ENCODE data around the gene CTDSP1. TPM values are rescaled to one million over a fixed set of nuclear protein-coding genes. Genes with fewer than 3 reads are reported as not detected.

CTDSP1 gene
- total RNA-seq, 1 donor from 2014 or later = 41.8 TPM

DNA sequence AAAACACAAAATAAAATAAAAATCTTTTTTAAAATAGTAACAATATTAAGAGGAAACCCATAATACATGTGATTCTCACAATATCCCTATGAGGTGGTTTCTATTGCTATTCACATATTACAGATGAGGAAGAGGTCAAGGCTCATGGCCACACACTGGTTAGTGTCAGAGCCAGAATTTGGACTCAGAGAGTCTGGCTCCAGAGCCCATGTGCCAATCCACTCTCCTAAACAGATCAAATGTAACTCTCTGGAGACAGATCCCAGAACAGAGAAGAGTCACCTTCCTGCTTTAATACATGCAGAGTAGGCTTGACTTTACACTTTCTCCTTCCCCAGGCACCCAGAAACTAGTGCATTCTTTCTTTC is 27.7 kb upstream of the CTDSP1 start:
- H3K27me3 ChIP-seq (ENCODE audit: insufficient read depth, low read length) = peaks cover 3% of the 10 kb centered on the region
- no peak for FAIRE-seq
- Mint-ChIP-seq H3K27me3 (ENCODE audit: low read depth, unreplicated experiment) (peaks cover 10% of the 10 kb centered on the region), H3K4me1 (ENCODE audit: low read depth, unreplicated experiment) (no peaks in the 10 kb centered on the region), H3K9me3 (ENCODE audit: unreplicated experiment) (no peaks in the 10 kb centered on the region), H3K4me3 (ENCODE audit: unreplicated experiment) (no peak overlapping the region), H3K36me3 (ENCODE audit: low read depth, unreplicated experiment) (no peaks in the 10 kb centered on the region), H3K27ac (ENCODE audit: unreplicated experiment) (no peak overlapping the region)
- no peak overlapping the region for H3K27ac ChIP-seq (ENCODE audit: low read depth, low read length)
- no peak overlapping the region for H3K4me2 ChIP-seq (ENCODE audit: low read length)
- H4K20me1 ChIP-seq (ENCODE audit: insufficient read depth, low read length) = no peaks in the 10 kb centered on the region
- H3K4me3 ChIP-seq (ENCODE audit: insufficient read depth, low read depth, low read length) = no peak overlapping the region
- no peaks in the 10 kb centered on the region for H3K36me3 ChIP-seq (ENCODE audit: insufficient read depth, low read length)
- no peak overlapping the region for H2AFZ ChIP-seq (ENCODE audit: low read depth, low read length)
- no peak for DNase-seq (ENCODE audit: low read depth)
- no peaks in the 10 kb centered on the region for H3K4me1 ChIP-seq (ENCODE audit: insufficient read depth, low read length)
- no peak overlapping the region for H3K9ac ChIP-seq (ENCODE audit: low read length)
- TF ChIP-seq, protein P1, sequence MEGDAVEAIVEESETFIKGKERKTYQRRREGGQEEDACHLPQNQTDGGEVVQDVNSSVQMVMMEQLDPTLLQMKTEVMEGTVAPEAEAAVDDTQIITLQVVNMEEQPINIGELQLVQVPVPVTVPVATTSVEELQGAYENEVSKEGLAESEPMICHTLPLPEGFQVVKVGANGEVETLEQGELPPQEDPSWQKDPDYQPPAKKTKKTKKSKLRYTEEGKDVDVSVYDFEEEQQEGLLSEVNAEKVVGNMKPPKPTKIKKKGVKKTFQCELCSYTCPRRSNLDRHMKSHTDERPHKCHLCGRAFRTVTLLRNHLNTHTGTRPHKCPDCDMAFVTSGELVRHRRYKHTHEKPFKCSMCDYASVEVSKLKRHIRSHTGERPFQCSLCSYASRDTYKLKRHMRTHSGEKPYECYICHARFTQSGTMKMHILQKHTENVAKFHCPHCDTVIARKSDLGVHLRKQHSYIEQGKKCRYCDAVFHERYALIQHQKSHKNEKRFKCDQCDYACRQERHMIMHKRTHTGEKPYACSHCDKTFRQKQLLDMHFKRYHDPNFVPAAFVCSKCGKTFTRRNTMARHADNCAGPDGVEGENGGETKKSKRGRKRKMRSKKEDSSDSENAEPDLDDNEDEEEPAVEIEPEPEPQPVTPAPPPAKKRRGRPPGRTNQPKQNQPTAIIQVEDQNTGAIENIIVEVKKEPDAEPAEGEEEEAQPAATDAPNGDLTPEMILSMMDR (IDR thresholded peaks at IDR 0.05; ENCODE audit: insufficient read depth, low read depth, low read length) = no peak
- TF ChIP-seq EZH2 (IDR thresholded peaks at IDR 0.05; ENCODE audit: insufficient read depth, low read length) = no peak
- H3K9me3 ChIP-seq (ENCODE audit: insufficient read depth, low read depth, low read length) = peaks cover under 1% of the 10 kb centered on the region
- no peaks in the 10 kb centered on the region for H3K79me2 ChIP-seq (ENCODE audit: insufficient read depth, low read length)

DNA sequence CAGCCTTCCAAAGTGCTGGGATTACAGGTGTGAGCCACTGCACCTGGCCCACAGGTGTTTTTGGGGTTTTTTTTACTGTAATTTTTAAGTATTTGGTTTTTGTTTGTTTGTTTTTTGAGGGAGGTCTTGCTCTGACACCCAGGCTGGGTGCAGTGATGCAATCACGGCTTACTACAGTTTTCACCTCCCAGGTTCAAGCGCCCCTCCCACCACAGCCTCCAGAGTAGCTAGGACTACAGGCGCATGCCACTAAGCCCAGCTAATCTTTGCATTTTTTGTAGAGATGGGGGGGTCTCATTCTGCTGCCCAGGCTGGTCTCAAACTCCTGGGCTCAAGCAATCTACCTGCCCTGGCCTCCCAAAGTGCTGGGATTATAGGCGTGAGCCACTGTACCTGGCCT is 24.9 kb upstream of the CTDSP1 start:
- Mint-ChIP-seq H3K27me3 (ENCODE audit: low read depth, unreplicated experiment) (peaks cover 11% of the 10 kb centered on the region), H3K9me3 (ENCODE audit: unreplicated experiment) (no peaks in the 10 kb centered on the region), H3K4me1 (ENCODE audit: low read depth, unreplicated experiment) (no peaks in the 10 kb centered on the region), H3K27ac (ENCODE audit: unreplicated experiment) (no peak overlapping the region), H3K4me3 (ENCODE audit: unreplicated experiment) (no peak overlapping the region), H3K36me3 (ENCODE audit: low read depth, unreplicated experiment) (no peaks in the 10 kb centered on the region)
- no peak overlapping the region for H3K4me2 ChIP-seq (ENCODE audit: low read length)
- no peak overlapping the region for H3K27ac ChIP-seq (ENCODE audit: low read depth, low read length)
- TF ChIP-seq EZH2 (IDR thresholded peaks at IDR 0.05; ENCODE audit: insufficient read depth, low read length) = no peak
- TF ChIP-seq, protein P1 (IDR thresholded peaks at IDR 0.05; ENCODE audit: insufficient read depth, low read depth, low read length) = no peak
- no peak for DNase-seq (ENCODE audit: low read depth)
- H4K20me1 ChIP-seq (ENCODE audit: insufficient read depth, low read length) = no peaks in the 10 kb centered on the region
- no peaks in the 10 kb centered on the region for H3K9me3 ChIP-seq (ENCODE audit: insufficient read depth, low read depth, low read length)
- H3K27me3 ChIP-seq (ENCODE audit: insufficient read depth, low read length) = peaks cover 12% of the 10 kb centered on the region
- H3K36me3 ChIP-seq (ENCODE audit: insufficient read depth, low read length) = no peaks in the 10 kb centered on the region
- H3K4me1 ChIP-seq (ENCODE audit: insufficient read depth, low read length) = no peaks in the 10 kb centered on the region
- no peak for FAIRE-seq
- H2AFZ ChIP-seq (ENCODE audit: low read depth, low read length) = no peak overlapping the region
- H3K9ac ChIP-seq (ENCODE audit: low read length) = no peak overlapping the region
- no peak overlapping the region for H3K4me3 ChIP-seq (ENCODE audit: insufficient read depth, low read depth, low read length)
- no peaks in the 10 kb centered on the region for H3K79me2 ChIP-seq (ENCODE audit: insufficient read depth, low read length)

DNA sequence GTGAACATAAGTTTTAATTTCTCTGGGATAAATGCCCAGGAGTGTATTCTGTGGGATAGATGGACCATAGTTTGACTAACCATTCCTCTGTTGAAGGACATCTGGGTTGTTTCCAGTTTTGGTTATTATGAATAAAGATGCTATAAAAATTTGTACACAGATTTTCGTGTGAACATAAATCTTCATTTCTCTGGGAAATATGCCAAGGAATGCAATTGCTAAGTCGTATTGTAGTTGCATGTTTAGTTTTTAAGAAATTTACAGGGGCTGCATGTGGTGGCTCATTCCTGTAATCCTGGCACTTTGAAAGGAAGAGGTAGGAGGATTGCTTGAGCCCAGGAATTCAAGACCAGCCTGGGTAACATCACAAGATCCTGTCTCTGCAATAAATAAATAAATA is 24.5 kb upstream of the CTDSP1 start:
- Histone ChIP-seq H3K9me3 (ENCODE audit: insufficient read depth, low read depth, low read length) (no peaks in the 10 kb centered on the region), H3K27ac (ENCODE audit: low read depth, low read length) (no peak overlapping the region), H3K4me2 (ENCODE audit: low read length) (no peak overlapping the region), H3K9ac (ENCODE audit: low read length) (no peak overlapping the region), H3K79me2 (ENCODE audit: insufficient read depth, low read length) (no peaks in the 10 kb centered on the region), H3K27me3 (ENCODE audit: insufficient read depth, low read length) (peaks cover 10% of the 10 kb centered on the region), H4K20me1 (ENCODE audit: insufficient read depth, low read length) (no peaks in the 10 kb centered on the region), H3K36me3 (ENCODE audit: insufficient read depth, low read length) (no peaks in the 10 kb centered on the region), H3K4me3 (ENCODE audit: insufficient read depth, low read depth, low read length) (no peak overlapping the region), H3K4me1 (ENCODE audit: insufficient read depth, low read length) (no peaks in the 10 kb centered on the region), H2AFZ (ENCODE audit: low read depth, low read length) (no peak overlapping the region)
- no peak overlapping the region for H3K4me3 Mint-ChIP-seq (ENCODE audit: unreplicated experiment)
- H3K4me1 Mint-ChIP-seq (ENCODE audit: low read depth, unreplicated experiment) = no peaks in the 10 kb centered on the region
- TF ChIP-seq, protein P1 (IDR thresholded peaks at IDR 0.05; ENCODE audit: insufficient read depth, low read depth, low read length) = no peak
- TF ChIP-seq EZH2 (IDR thresholded peaks at IDR 0.05; ENCODE audit: insufficient read depth, low read length) = no peak
- peak; percentile 20 for DNase-seq (ENCODE audit: low read depth)
- H3K36me3 Mint-ChIP-seq (ENCODE audit: low read depth, unreplicated experiment) = no peaks in the 10 kb centered on the region
- no peak for FAIRE-seq
- no peaks in the 10 kb centered on the region for H3K9me3 Mint-ChIP-seq (ENCODE audit: unreplicated experiment)
- H3K27me3 Mint-ChIP-seq (ENCODE audit: low read depth, unreplicated experiment) = peaks cover 11% of the 10 kb centered on the region
- H3K27ac Mint-ChIP-seq (ENCODE audit: unreplicated experiment) = no peak overlapping the region

Data from astrocyte (in vitro differentiated cells and primary cell).